ENCODE results near the gene DDAH1.

Gene DDAH1

GRCh38 chr1:85398391-85399064 lies 66.4 kb downstream of the DDAH1 start:
- Histone ChIP-seq H3K4me2 (ENCODE audit: low read length) (no peak overlapping the region), H3K9me3 (ENCODE audit: insufficient read depth, low read length) (no peaks in the 10 kb centered on the region), H3K79me2 (ENCODE audit: low read length) (no peaks in the 10 kb centered on the region)

DNA sequence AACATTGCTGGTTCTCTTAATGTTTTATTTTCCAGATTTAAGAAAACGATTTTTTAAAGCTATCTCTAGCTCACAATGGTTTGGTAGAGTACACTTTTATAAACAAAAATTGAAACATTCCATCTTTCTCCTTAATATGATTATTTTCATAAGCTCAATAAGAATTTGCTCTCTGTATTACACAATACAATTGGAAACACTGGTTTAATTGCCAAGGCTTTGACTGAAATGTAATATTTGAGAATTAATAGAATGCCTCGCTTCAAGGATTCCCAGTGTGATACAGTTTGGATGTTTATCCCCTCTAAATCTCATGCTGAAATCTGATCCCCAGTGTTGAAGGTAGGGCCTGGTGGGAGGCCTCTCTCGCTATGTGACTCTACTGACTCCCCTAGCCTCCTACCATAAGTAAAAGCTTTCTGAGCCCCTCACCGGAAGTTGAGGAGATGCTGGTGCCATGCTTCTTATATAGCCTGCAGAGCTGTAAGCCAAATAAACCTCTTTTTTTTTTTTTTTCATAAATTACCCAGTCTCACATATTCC lies 67.4 kb downstream of the DDAH1 start:
- H3K4me2 ChIP-seq (ENCODE audit: low read length), result no peak overlapping the region
- no peak overlapping the region for H3K27ac ChIP-seq (ENCODE audit: low read length)
- H2AFZ ChIP-seq (ENCODE audit: low read depth, low read length), result no peak overlapping the region
- TF ChIP-seq EZH2phosphoT487 (IDR thresholded peaks at IDR 0.05; ENCODE audit: low read depth), result no peak
- TF ChIP-seq, protein P1, sequence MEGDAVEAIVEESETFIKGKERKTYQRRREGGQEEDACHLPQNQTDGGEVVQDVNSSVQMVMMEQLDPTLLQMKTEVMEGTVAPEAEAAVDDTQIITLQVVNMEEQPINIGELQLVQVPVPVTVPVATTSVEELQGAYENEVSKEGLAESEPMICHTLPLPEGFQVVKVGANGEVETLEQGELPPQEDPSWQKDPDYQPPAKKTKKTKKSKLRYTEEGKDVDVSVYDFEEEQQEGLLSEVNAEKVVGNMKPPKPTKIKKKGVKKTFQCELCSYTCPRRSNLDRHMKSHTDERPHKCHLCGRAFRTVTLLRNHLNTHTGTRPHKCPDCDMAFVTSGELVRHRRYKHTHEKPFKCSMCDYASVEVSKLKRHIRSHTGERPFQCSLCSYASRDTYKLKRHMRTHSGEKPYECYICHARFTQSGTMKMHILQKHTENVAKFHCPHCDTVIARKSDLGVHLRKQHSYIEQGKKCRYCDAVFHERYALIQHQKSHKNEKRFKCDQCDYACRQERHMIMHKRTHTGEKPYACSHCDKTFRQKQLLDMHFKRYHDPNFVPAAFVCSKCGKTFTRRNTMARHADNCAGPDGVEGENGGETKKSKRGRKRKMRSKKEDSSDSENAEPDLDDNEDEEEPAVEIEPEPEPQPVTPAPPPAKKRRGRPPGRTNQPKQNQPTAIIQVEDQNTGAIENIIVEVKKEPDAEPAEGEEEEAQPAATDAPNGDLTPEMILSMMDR (IDR thresholded peaks at IDR 0.05; ENCODE audit: low read depth, low read length), result no peak
- H3K27me3 ChIP-seq (ENCODE audit: low read depth, low read length), result no peaks in the 10 kb centered on the region
- H3K9me3 ChIP-seq (ENCODE audit: insufficient read depth, low read length), result no peaks in the 10 kb centered on the region
- no peak overlapping the region for H3K9ac ChIP-seq (ENCODE audit: low read length)
- H3K4me3 ChIP-seq (ENCODE audit: low read length), result no peak overlapping the region
- no peaks in the 10 kb centered on the region for H3K36me3 ChIP-seq (replicated peaks; ENCODE audit: low read depth, low read length)
- H4K20me1 ChIP-seq (ENCODE audit: insufficient read depth, low read length), result no peaks in the 10 kb centered on the region
- H3K79me2 ChIP-seq (ENCODE audit: low read length), result no peaks in the 10 kb centered on the region
- H3K4me1 ChIP-seq (ENCODE audit: low read length), result no peaks in the 10 kb centered on the region

More at GRCh38 chr1:85398391-85399064, 66.4 kb downstream of the DDAH1 start:
- no peak overlapping the region for H3K9ac ChIP-seq (ENCODE audit: low read length)
- no peaks in the 10 kb centered on the region for H4K20me1 ChIP-seq (ENCODE audit: insufficient read depth, low read length)
- H3K27me3 ChIP-seq (ENCODE audit: low read depth, low read length), result no peaks in the 10 kb centered on the region
- H2AFZ ChIP-seq (ENCODE audit: low read depth, low read length), result no peak overlapping the region
- H3K27ac ChIP-seq (ENCODE audit: low read length), result no peak overlapping the region
- no peaks in the 10 kb centered on the region for H3K4me1 ChIP-seq (ENCODE audit: low read length)
- TF ChIP-seq, protein P1 (IDR thresholded peaks at IDR 0.05; ENCODE audit: low read depth, low read length), result peak; percentile 19
- TF ChIP-seq EZH2phosphoT487 (IDR thresholded peaks at IDR 0.05; ENCODE audit: low read depth), result no peak
- H3K36me3 ChIP-seq (replicated peaks; ENCODE audit: low read depth, low read length), result no peaks in the 10 kb centered on the region
- no peak overlapping the region for H3K4me3 ChIP-seq (ENCODE audit: low read length)

DNA sequence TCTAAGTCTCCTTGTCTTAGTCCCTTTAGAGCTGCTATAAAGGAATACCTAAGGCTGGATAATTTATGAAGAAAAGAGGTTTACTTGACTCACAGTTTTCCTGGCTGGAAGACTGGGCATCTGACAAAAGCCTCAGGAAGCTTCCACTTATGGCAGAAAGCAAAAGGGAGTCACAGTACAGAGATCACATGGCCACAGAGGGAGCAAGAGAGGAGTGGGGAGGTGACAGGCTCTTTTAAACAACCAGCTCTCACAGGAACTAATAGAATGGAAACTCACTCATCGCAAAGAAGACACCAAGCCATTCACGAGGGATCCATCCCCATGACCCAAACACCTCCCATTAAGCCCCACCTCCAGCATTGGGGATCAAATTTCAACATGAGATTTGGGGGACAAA lies 68.8 kb downstream of the DDAH1 start:
- Histone ChIP-seq H3K4me3 (ENCODE audit: low read length) (no peak overlapping the region), H3K79me2 (ENCODE audit: low read length) (no peaks in the 10 kb centered on the region), H3K4me2 (ENCODE audit: low read length) (no peak overlapping the region), H3K27me3 (ENCODE audit: low read depth, low read length) (no peaks in the 10 kb centered on the region), H3K27ac (ENCODE audit: low read length) (no peak overlapping the region), H3K4me1 (ENCODE audit: low read length) (no peaks in the 10 kb centered on the region), H2AFZ (ENCODE audit: low read depth, low read length) (no peak overlapping the region), H3K36me3 (replicated peaks; ENCODE audit: low read depth, low read length) (no peaks in the 10 kb centered on the region), H4K20me1 (ENCODE audit: insufficient read depth, low read length) (no peaks in the 10 kb centered on the region), H3K9me3 (ENCODE audit: insufficient read depth, low read length) (no peaks in the 10 kb centered on the region), H3K9ac (ENCODE audit: low read length) (no peak overlapping the region)
- TF ChIP-seq EZH2phosphoT487 (IDR thresholded peaks at IDR 0.05; ENCODE audit: low read depth), result no peak
- TF ChIP-seq, protein P1 (IDR thresholded peaks at IDR 0.05; ENCODE audit: low read depth, low read length), result no peak

- Histone ChIP-seq H3K9ac (ENCODE audit: low read length) (no peak overlapping the region), H3K79me2 (ENCODE audit: low read length) (no peaks in the 10 kb centered on the region), H3K36me3 (replicated peaks; ENCODE audit: low read depth, low read length) (no peaks in the 10 kb centered on the region), H3K4me3 (ENCODE audit: low read length) (no peak overlapping the region), H3K4me1 (ENCODE audit: low read length) (no peaks in the 10 kb centered on the region), H3K27ac (ENCODE audit: low read length) (no peak overlapping the region), H3K4me2 (ENCODE audit: low read length) (no peak overlapping the region), H3K27me3 (ENCODE audit: low read depth, low read length) (no peaks in the 10 kb centered on the region), H4K20me1 (ENCODE audit: insufficient read depth, low read length) (no peaks in the 10 kb centered on the region), H3K9me3 (ENCODE audit: insufficient read depth, low read length) (no peaks in the 10 kb centered on the region), H2AFZ (ENCODE audit: low read depth, low read length) (no peak overlapping the region)
- TF ChIP-seq EZH2phosphoT487 (IDR thresholded peaks at IDR 0.05; ENCODE audit: low read depth), result no peak
- TF ChIP-seq, protein P1 (IDR thresholded peaks at IDR 0.05; ENCODE audit: low read depth, low read length), result no peak
Observed at GRCh38 chr1:85394130-85394529, 70.8 kb downstream of the DDAH1 start.
